ENCODE data around the gene GLIPR1L2.
A peak's percentile ranks its signal among the peaks of the same experiment; 100 is the strongest.
"Not testable (repeated sequence)": the region's sequence is repeated elsewhere in the genome, so short reads cannot be mapped to it uniquely, and the experiment has no call there.

GLIPR1L2 gene

DNA sequence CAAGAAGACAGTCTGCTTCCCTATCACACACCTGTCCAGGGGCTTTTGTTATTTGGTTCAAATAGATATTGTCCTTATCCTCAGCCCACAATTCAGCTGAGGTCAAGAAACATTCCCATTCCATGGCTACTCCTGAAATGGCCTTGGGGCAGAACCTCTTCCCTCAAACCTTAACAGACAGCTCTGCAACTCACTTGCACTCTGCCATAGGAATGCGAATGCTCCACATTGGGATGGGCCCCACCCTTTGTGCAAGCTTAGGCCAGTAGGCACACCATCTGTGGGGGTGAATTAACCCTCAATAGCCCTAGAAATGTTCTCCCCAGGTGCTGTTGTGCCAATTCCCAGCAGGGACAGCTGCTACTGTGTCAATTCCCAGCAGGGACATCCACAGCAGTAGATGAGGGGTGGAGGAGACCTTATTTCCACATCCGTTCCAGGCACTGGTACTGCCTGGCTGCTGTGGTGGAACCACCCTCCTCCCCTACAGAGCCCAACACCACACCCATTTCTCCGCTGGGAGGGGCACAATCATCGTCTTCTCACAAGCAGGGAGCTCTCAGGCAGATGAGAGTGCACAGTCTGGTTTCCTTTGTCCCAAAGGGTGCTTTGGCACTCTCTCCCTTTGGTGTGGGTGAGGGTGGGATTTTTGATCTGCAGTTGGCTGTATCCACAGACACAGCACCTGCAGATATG is 47.3 kb downstream of the GLIPR1L2 start:
- no peak for DNase-seq

DNA sequence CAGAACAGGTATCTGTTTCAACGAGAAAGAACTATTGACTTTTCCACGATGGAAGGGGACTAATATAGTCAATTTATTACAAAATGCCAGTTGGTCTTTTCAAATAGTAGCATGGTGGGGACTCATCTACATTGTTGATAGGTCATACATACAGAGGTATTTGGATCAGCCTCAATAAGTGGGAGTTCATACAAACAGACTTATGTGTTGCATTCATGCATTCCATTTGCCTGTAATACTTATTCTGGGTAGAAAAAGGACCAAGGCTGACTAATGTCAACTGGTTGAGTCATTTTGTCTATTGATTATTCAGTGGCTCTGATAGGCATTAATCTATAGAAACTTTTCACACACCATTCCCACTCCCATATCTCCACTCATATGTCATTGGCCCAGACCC is 48.2 kb downstream of the GLIPR1L2 start:
- no peak for DNase-seq

DNA sequence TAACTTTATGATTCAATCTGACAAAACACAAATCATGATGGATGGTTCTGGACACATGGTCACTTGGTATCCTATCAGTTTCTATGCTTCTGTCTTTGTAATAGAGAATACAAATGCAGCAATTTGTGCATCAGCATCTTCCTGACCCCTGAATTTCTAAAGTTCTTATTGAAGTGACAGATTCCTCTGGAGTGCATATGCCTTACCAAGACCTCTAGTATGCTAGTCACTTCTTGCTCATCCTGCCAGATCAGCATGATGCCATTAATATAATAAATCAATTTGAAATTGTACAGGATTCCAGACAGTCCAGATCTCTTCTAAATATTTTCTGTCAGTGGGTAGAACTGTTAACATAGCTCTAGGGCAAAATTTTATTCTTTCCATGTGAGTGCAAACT is 49.0 kb downstream of the GLIPR1L2 start:
- DNase-seq = no peak

DNA sequence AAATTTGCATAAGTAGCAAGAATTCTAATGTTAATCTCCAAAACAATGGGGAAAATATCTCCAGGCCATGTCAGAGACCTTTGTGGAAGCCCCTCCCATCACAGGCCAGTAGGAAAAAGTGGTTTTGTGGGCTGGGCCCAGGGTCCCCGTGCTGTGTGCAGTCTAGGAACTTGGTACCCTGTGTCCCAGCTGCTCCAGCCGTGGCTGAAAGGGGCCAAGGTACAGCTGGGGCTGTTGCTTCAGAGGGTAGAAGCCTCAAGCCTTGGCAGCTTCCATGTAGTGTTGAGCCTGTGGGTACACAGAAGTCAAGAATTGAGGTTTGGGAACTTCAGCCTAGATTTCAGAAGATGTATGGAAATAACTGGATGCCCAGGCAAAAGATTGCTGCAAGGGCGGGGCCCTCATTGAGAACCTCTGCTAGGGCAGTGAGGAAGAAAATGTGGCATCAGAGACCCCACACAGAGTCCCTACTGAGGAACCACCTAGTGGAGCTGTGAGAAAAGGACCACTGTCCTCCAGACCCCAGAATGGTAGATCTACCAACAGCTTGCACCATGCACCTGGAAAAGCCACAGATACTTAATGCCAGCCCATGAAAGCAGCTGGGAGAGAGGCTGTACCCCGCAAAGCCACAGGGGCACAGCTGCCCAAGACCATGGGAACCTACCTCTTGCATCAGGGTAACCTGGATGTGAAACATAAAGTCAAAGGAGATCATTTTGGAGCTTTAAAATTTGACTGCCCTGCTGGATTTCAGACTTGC is 51.0 kb downstream of the GLIPR1L2 start:
- not testable (repeated sequence) for DNase-seq

DNA sequence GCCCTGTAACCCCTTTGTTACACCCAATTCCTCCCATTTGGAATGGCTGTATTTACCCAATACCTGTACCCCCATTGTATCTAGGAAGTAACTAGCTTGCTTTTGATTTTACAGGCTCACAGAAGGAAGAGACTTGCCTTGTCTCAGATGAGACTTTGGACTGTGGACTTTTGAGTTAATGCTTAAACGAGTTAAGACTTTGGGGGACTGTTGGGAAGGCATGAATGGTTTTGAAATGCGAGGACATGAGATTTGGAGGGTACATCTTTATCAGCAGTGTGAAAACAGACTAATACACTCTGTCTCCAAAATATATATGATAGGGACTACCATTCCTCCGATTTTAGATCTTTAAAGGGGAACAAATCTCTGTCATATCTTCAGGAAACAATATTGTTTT is 51.6 kb downstream of the GLIPR1L2 start:
- DNase-seq = not testable (repeated sequence)

DNA sequence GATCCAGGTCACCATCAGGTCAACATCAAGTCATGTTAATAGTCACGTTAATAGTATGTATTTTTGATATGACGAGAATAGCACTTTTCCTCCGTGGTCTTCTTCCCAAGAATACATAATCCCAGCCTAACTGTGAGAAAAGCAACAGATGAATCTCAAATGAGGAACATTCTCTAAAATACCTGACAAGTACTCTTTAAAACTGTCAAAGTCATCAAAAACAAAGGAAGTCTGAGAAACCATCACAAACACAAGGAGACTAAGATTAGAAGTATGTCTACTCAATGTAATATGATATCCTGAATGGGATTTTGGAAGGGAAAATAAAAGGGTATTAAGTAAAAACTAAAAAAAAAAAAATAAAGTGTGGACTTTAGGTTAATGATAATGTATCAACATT is 52.8 kb downstream of the GLIPR1L2 start:
- no peak for DNase-seq

DNA sequence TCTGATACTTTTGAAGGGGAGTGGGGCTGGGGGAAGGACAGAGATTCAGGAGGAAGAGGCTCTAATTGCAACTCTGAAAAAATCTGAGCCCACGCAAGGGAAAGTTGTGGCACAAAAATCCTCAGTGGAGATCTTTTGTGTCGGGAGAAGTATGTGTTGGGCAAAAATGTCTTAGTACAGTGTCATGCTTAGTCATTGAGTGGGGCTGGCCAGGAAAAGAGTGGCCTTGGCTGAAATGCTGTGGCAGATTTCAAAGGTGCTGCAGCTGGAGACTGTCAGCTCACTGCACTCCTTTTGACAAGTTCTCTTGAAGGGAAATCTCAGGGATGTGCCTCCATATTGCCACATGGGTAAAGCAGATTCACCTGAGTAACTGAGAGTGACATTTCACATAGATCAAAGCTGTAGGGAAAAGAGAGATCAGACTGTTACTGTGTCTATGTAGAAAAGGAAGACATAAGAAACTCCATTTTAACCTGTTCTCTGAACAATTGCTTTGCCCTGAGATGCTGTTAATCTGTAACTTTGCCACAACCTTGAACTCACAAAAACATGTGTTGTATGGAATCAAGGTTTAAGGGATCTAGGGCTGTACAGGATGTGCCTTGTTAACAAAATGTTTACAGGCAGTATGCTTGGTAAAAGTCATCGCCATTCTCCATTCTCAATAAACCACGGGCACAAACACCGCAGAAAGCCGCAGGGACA is 53.7 kb downstream of the GLIPR1L2 start:
- DNase-seq = no peak

DNA sequence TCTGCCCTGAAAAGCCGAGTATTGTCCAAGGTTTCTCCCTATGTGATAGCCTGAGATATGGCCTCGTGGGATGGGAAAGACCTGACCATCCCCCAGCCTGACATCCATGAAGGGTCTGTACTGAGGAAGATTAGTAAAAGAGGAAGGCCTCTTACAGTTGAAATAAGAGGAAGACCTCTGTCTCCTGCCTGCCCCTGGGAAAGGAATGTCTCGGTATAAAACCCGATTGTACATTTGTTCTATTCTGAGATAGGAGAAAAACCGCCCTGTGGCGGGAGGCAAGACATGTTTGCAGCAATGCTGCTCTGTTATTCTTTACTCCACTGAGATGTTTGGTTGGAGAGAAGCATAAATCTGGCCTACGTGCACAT is 54.2 kb downstream of the GLIPR1L2 start:
- DNase-seq = not testable (repeated sequence)

DNA sequence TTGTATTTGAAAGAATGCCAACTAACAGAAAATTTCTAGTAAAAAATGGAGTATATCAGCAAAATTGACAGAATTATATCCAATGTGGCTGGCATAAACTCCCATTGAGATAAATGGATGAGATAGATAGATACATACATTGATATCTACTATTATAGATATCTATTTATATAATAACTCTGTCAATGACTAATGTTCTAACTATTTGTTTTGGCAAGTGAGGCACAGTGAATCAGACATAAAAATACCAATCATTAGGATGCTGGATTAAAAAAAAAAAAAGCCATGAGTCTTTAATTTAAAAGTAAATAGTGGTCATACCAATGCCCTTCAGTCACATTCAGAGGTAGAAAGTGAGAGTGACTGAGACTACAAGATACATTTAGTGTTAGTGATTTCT is 56.0 kb downstream of the GLIPR1L2 start:
- DNase-seq = no peak

DNA sequence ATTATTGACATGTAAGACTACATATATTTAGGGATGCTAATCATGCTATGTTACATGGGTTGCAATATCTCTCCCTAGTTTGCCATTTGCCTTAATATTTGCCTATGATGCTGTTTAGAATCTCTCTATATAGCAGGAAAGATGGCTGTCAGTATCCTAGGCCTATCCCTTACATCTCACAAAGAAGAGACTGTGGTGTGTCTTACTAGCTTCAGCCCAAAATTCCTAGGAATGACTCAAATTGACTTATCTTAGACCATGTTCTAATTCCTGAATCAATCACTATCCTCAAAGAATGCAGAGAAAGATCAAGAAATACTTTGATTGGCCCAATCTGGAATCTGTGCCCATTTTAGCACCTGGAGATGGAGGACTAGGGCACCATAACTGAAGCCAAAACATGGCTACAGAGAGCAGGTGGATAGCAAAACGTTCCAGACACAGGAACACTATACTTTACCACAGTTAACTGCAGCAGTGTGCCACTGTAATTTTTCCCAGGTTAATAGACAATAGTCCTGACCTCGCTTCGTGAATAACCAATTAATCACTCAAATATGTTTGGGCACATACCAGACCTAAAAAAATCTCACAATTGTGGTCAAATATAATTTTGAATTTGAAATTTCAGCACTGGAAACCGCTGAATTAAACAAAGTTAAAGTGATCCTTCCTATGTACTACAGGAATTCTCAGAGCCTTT is 57.0 kb downstream of the GLIPR1L2 start:
- DNase-seq = no peak

DNA sequence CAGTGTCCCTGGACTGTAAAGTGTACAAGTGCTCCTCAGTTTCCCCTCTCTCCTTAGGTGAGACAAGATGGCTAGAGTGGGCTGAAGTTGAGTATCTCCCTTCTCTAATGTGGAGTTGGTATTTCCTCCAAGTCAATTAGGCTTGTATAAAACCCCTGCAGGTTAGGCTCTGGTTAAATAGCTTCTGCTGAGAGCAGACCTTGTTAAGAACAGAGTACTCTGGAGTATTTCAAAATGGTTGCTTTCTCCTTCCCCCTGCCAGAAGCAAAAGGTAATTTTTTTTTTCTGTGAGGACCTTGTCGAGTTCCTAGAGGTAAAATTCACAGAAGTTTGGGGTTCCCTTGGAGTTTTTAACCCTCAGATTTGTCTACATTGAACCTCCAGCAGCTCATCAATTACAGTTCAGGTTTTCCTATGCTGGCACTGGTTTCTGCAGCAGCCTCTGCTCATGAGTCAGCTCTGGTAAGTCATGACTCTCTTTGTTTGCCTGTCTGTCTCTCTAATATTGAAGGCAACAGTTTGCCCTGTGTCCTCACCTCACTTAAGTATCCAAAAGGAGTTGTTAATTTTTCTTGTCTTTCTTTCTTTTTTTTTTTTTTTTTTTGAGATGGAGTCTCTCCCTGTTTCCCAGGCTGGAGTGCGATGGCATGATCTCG is 61.9 kb downstream of the GLIPR1L2 start:
- DNase-seq = no peak

DNA sequence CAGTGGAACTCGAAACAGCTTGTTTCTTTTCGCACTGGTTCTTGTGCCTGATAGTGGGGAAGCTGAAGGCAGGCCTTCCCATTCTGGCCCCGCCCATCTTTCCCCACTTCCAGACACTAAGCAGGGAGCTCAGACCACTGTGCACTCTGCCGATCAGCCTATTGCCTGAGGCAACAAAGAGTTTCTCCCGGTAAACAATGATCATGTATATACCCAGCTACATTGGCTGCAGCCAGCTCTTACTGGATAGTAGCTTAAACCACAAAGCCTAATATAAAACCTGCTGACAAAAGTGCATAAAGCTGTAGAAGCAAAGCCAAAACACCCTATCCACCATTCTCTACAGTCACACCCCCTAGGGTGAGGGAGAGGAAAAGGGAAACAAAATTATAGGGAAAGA is 65.0 kb downstream of the GLIPR1L2 start:
- no peak for DNase-seq

DNA sequence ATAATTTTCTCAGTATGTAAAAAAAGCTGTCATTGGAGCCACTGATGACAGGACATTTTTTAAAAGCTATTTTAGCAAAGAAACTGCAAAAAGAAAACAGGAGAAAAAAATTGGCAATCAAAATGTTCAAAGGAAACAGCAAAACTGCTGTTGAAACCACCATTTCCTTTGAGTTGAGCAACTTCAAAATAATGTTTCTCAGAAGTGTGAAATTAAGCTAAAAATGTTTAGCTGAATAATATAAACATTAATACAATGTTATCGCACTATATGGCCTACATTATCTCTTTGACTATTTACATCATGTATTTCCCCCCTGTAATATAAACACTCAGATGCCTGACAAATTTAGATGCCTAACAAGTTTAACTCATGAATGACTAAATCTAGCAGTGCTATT is 66.3 kb downstream of the GLIPR1L2 start:
- DNase-seq = no peak

DNA sequence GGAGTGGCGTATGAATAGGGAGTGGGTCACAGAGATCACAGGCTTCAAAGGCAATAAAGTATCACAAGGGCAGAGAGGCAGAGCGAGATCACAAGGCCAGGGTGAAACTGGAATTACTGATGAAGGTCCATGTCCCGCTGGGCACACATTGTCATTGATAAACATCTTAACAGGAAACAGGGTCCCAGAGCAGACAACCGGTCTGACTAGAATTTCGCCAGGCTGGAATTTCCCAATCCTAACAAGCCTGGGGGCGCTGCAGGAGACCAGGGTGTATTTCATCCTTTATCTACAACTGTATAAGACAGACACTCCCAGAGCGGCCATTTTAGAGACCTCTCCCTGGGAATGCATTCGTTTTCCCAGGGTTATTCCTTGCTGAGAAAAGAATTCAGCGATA is 67.0 kb downstream of the GLIPR1L2 start:
- not testable (repeated sequence) for DNase-seq

DNA sequence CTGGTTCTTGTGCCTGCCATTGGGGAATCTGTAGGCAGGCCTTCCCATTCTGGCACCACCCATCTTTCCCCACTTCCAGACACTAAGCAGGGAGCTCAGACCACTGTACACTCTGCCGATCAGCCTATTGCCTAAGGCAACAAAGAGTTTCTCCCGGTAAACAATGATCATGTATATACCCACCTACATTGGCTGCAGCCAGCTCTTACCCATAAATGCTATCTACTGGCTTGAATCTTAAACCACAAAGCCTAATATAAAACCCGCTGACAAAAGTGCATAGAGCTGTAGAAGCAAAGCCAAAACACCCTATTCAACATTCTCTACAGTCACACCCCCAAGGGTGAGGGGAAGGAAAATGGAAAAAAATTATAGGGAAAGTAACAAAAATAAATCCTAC is 68.9 kb downstream of the GLIPR1L2 start:
- no peak for DNase-seq

DNA sequence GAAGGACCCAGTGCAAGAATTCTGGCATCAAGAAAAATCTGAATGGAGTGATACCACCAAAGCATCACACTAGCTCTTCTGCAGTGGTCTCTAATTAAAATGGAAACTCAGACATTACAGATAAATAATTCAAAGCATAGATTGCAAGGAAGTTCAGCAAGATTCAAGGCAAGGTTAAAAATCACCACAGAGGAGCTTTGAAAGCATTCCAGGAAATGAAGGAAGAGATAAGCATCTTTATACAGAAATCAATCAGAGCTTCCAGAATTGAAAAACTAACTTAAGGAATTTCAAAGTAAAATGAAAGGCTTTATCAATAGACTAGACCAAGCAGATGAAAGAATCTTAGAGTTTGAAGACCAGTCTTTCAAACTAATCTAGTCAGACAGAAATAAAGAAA is 69.3 kb downstream of the GLIPR1L2 start:
- no peak for DNase-seq

DNA sequence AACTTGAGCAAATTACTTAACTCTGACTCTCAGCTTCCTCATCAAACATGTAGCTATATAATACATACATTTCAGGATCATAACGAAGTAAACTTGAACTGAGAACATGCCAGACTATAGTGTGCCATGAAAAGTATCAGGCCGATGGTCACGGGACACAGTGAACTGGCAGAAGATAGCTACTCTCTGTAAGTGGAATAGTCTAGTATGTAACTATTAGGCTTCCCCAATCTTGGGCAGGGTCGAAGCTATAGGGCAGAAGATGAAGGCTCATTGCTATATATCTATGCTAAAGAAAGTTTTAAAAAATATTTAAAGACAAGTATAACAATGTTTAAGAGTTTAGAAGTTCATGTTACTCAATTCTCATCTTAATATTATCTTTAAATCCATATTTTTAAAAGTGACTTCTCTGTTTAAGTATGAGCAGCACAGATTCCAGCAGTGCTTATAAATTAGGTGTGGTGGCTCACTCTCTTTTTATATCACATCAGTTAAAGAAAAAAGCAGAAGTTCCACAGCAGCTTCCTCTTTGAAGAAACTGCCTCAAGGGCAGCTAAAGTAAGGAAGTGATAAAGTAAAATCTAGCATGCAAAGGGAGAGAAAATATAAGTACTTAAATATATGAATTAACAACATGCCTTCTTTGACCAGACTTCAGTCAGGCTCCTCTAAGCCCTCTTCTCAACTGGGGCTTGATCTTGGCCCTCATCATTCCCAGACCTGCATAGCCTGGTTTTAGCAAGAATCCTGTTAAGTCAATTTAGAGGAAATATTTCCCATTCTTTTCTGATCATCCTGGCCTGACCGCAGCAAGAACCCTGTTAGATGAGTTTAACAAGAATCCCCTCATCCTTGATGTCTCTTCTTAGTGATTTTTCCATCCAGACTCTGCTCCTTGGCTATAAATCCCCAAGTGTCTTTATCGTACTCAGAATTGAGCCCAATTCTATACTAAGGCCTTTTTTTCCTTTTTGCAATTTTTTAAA is 81.3 kb downstream of the GLIPR1L2 start:
- DNase-seq = no peak

DNA sequence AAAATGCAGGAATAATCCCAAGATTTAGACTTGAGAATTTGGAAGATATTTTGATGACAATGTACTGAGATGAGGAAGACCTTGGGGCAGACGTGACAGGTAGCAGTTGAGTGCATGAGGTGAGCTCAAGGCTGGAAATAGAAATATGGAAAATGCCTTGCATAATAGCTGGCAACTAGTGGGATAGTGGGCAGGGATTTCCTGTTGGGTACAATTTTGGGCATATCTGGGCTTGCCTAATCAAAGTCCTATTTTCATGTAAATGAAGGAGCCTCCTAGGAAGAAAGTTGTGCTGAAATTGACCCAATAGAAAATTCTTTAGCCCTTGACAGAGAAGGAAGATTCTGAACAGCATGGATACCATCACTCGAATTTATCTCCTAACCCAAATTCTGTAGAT is 83.2 kb downstream of the GLIPR1L2 start:
- no peak for DNase-seq

DNA sequence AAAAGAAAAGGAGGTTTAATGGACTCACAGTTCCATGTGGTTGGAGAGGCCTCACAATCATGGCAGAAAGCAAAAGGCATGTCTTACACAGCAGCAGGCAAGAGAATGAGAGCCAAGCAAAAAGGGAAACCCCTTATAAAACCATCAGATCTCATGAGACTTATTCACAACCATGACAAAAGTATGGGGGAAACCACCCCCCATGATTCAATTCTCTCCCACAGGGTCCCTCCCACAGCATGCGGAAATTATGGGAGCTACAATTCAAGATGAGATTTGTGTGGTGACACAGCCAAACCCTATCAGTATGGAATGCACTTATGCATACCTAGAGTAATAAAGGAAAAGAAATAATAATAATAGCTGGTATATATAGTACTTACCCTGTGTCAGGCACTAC is 85.2 kb downstream of the GLIPR1L2 start:
- peak; percentile 66 for DNase-seq

DNA sequence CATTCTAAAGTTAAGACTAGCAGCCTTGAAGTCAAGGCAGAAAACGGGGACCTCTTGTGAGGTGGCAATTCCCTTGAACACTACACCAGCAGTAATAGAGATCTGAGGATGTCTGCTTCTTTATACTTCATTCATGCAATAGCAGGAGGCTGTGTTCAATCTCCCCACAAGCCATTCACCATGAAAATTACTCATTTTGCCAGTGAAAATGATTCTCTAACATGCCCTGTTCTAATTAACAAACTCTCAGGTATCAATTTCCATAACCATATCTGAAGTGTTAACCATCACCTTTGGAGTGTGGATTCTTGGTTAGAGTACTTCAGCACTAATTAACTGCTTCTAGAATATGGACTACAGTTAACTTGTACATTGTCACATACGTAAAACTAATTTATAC is 86.2 kb downstream of the GLIPR1L2 start:
- no peak for DNase-seq

DNA sequence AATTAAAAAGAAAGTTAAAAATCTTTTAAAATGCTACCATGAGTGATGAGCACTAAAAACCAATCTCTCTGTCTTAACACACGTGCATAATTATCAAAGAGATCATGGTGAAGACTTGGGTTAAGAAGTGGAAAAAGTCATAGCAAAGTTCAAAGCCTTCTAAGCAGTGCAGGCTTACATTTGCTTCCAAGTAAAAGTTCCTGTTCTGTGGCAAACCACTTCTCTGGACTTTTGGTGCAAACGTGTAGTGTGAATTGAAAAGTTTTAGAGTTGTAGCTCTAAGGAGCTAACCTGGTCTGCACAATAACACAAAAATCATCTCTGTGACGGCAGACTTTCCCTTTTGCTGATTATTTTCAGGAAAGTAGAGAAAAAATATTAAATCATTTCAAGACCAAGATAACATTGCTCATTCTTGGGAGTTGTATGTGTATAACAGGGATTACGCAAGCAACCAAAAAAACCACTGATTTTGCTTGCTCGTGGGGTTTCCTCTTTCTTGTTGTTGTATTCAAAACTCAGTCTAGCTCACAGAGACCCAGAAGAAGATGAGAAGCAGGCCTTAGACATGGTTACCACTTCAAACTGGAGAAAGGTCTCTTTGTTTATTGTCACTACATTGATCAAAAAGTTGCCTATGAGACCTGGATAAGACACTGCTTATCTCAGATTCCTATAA is 87.4 kb downstream of the GLIPR1L2 start:
- no peak for DNase-seq
